ENCODE data around the gene RAD51B. TPM values are rescaled to one million over a fixed set of nuclear protein-coding genes. Genes with fewer than 3 reads are reported as not detected.

The RAD51B gene
- total RNA-seq, 4 donors from 2014 or later, result 6.2 to 39.9 (median 12.9) TPM

GRCh38 chr14:68502230-68502629, 682.7 kb downstream of the RAD51B start:
- Histone ChIP-seq H3K36me3 (no peaks in the 10 kb centered on the region), H3K27ac (peak overlapping the region; percentile 11 to 65 (median 34)), H3K4me1 (peaks cover 23 to 56% (median 26%) of the 10 kb centered on the region in 3 donors), H3K27me3 (no peaks in the 10 kb centered on the region), H3K4me3 (no peak overlapping the region), H3K9me3 (no peaks in the 10 kb centered on the region)
- DNase-seq, result no peak
- intact Hi-C loops (cut with DNase I), result no loop called here
- TF ChIP-seq CTCF (IDR thresholded peaks at IDR 0.05) (no peak), POLR2A (IDR thresholded peaks at IDR 0.05) (no peak)
- 93 to 94% methylated on average over 8 of the region's 8 CpGs for WGBS, 2 donors

GRCh38 chr14:68503186-68503825, 683.7 kb downstream of the RAD51B start:
- Histone ChIP-seq H3K27me3 (no peaks in the 10 kb centered on the region), H3K9me3 (no peaks in the 10 kb centered on the region), H3K4me1 (peaks cover 23 to 65% (median 28%) of the 10 kb centered on the region in 3 donors), H3K36me3 (no peaks in the 10 kb centered on the region), H3K4me3 (no peak overlapping the region), H3K27ac (peak overlapping the region in 2 of 4 donors; percentile 36 to 65)
- no peak for TF ChIP-seq POLR2A (IDR thresholded peaks at IDR 0.05)
- TF ChIP-seq CTCF (IDR thresholded peaks at IDR 0.05), result no peak
- intact Hi-C loops (cut with DNase I), result no loop called here
- no peak for DNase-seq
- 81 to 86% methylated on average over 7 of the region's 7 CpGs for WGBS, 2 donors

GRCh38 chr14:68504861-68505260, 685.3 kb downstream of the RAD51B start:
- no peaks in the 10 kb centered on the region for H3K27me3 ChIP-seq
- intact Hi-C loops (cut with DNase I), result no loop called here
- no peaks in the 10 kb centered on the region for H3K9me3 ChIP-seq
- no peak for DNase-seq
- TF ChIP-seq POLR2A (IDR thresholded peaks at IDR 0.05) (no peak), CTCF (IDR thresholded peaks at IDR 0.05) (no peak)
- peaks cover 26 to 80% (median 32%) of the 10 kb centered on the region in 3 donors for H3K4me1 ChIP-seq
- H3K36me3 ChIP-seq, result no peaks in the 10 kb centered on the region
- no peak overlapping the region for H3K4me3 ChIP-seq
- H3K27ac ChIP-seq, result peak overlapping the region in 2 of 4 donors; percentile 87 to 92
- 82 to 95% methylated on average over 6 to 8 of the region's 8 CpGs for WGBS, 2 donors

- intact Hi-C loops (cut with DNase I), result no loop called here
- peak overlapping the region; percentile 78 to 92 (median 84) for H3K27ac ChIP-seq
- no peaks in the 10 kb centered on the region for H3K27me3 ChIP-seq
- DNase-seq, result no peak
- TF ChIP-seq CTCF (IDR thresholded peaks at IDR 0.05) (no peak), POLR2A (IDR thresholded peaks at IDR 0.05) (no peak)
- no peaks in the 10 kb centered on the region for H3K36me3 ChIP-seq
- H3K9me3 ChIP-seq, result no peaks in the 10 kb centered on the region
- WGBS, 2 donors, result 20% methylated on average over 13 to 15 of the region's 17 CpGs
- H3K4me3 ChIP-seq, result no peak overlapping the region
- H3K4me1 ChIP-seq, result peaks cover 32 to 88% (median 45%) of the 10 kb centered on the region in 3 donors
These were observed 686.6 kb downstream of the RAD51B start for GRCh38 chr14:68506021-68506644.

- 48 to 50% methylated on average over 11 of the region's 11 CpGs for WGBS, 2 donors
- H3K36me3 ChIP-seq, result no peaks in the 10 kb centered on the region
- H3K4me3 ChIP-seq, result no peak overlapping the region
- intact Hi-C loops (cut with DNase I), result no loop called here
- H3K9me3 ChIP-seq, result no peaks in the 10 kb centered on the region
- no peak for DNase-seq
- H3K4me1 ChIP-seq, result peaks cover 30 to 88% (median 45%) of the 10 kb centered on the region in 3 donors
- H3K27me3 ChIP-seq, result no peaks in the 10 kb centered on the region
- TF ChIP-seq CTCF (IDR thresholded peaks at IDR 0.05) (no peak), POLR2A (IDR thresholded peaks at IDR 0.05) (no peak)
- H3K27ac ChIP-seq, result peak overlapping the region; percentile 78 to 92 (median 84)
These were observed 687.3 kb downstream of the RAD51B start for GRCh38 chr14:68506645-68507419.
